Measurements from ENCODE around the gene CCHCR1. TPM values are rescaled to one million over a fixed set of nuclear protein-coding genes. Genes with fewer than 3 reads are reported as not detected.
A peak's percentile ranks its signal among the peaks of the same experiment; 100 is the strongest.

Gene CCHCR1
- total and polyA plus RNA-seq, 9 of the 15 experiments (the other 6 are each of a cell fraction or from before 2014, with no cell fraction given), result 1.2 to 47.3 (median 32.0) TPM

- no peak overlapping the region for H3K9ac ChIP-seq (ENCODE audit: insufficient read depth in 1 of 2, low read depth in 2 of 2, low read length in 2 of 2)
- DNase-seq (ENCODE audit: extremely low read depth in 1 of 4, low spot score in 3 of 4), result no peak
- no peak overlapping the region for H3K4me3 ChIP-seq
- H3K9me1 ChIP-seq (ENCODE audit: control insufficient read depth, insufficient read depth, low read length), result no peaks in the 10 kb centered on the region
- POLR2A ChIA-PET, result interaction anchor here (0.9 kb wide), 1 partner anchor 191 kb away, joined by 3 read pairs; no protein-coding TSS in a partner anchor
- in situ Hi-C loops (cut with MboI) (no loop called here), intact Hi-C loops (cut with micrococcal nuclease) (no loop called here)
- H4K20me1 ChIP-seq (replicated peaks; ENCODE audit: control insufficient read depth, insufficient read depth, low read length), result no peaks in the 10 kb centered on the region
- peak; percentile 82 for TF ChIP-seq MAFK (IDR thresholded peaks at IDR 0.05; ENCODE audit: low read length)
- peak; percentile 93 for TF ChIP-seq NFE2L1 (tag; IDR thresholded peaks at IDR 0.05; ENCODE audit: borderline replicate concordance, low read depth)
- TF ChIP-seq MAFF (IDR thresholded peaks at IDR 0.05; ENCODE audit: low read length), result peak; percentile 81
- TF ChIP-seq ZNF133 (CRISPR knock-in tag; IDR thresholded peaks at IDR 0.05), result no peak
- peak; percentile 93 for TF ChIP-seq C11orf30 (IDR thresholded peaks at IDR 0.05; ENCODE audit: low read depth)
- TF ChIP-seq NFE2 (IDR thresholded peaks at IDR 0.05; ENCODE audit: low read depth), result peak; percentile 92
- TF ChIP-seq GTF2F1 (IDR thresholded peaks at IDR 0.05; ENCODE audit: low read depth, low read length), result no peak
- no peak for TF ChIP-seq CREB1 (IDR thresholded peaks at IDR 0.05)
- no peak for TF ChIP-seq CREB1 (CRISPR knock-in tag; IDR thresholded peaks at IDR 0.05)
- peak; percentile 8 for TF ChIP-seq RBM25 (IDR thresholded peaks at IDR 0.05; ENCODE audit: low read depth, low read length, severe bottlenecking)
- TF ChIP-seq EP400 (IDR thresholded peaks at IDR 0.05), result 0 out of 2 replicates have a peak, but pooled peaks have one; percentile 3
- peak; percentile 96 for TF ChIP-seq ZNF316 (IDR thresholded peaks at IDR 0.05)
- TF ChIP-seq YY1 (IDR thresholded peaks at IDR 0.05; ENCODE audit: borderline replicate concordance in 1 of 3, control insufficient read depth in 1 of 3, extremely low read depth in 1 of 3, insufficient read depth in 3 of 3, insufficient read length in 1 of 3, insufficient replicate concordance in 2 of 3, low read depth in 1 of 3, low read length in 2 of 3), result no peak
- TF ChIP-seq, protein P1, sequence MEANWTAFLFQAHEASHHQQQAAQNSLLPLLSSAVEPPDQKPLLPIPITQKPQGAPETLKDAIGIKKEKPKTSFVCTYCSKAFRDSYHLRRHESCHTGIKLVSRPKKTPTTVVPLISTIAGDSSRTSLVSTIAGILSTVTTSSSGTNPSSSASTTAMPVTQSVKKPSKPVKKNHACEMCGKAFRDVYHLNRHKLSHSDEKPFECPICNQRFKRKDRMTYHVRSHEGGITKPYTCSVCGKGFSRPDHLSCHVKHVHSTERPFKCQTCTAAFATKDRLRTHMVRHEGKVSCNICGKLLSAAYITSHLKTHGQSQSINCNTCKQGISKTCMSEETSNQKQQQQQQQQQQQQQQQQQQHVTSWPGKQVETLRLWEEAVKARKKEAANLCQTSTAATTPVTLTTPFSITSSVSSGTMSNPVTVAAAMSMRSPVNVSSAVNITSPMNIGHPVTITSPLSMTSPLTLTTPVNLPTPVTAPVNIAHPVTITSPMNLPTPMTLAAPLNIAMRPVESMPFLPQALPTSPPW (CRISPR knock-in tag; IDR thresholded peaks at IDR 0.05), result no peak
- peak; percentile 97 for TF ChIP-seq MAFG (tag; conservative IDR thresholded peaks at IDR 0.05)
- peak; percentile 48 for FAIRE-seq
- H3K4me1 ChIP-seq (replicated peaks in 1 of 2; ENCODE audit: control insufficient read depth in 2 of 2, insufficient read depth in 2 of 2, low read length in 2 of 2), result no peaks in the 10 kb centered on the region; a peak in 2 of 5 replicates
- no peaks in the 10 kb centered on the region for H3K79me2 ChIP-seq (ENCODE audit: control insufficient read depth, insufficient read depth, low read length)
- no peaks in the 10 kb centered on the region for H3K36me3 ChIP-seq (ENCODE audit: control insufficient read depth, insufficient read depth, low read length)
- no peaks in the 10 kb centered on the region for H3K9me3 ChIP-seq (replicated peaks; ENCODE audit: control insufficient read depth, insufficient read depth, low read depth, low read length)
- 0 out of 2 replicates have a peak overlapping the region, but pooled peaks have one; percentile 5 for H2AFZ ChIP-seq (ENCODE audit: low read depth, low read length)
- no peak for ATAC-seq
- H3K27me3 ChIP-seq (ENCODE audit: control insufficient read depth in 2 of 2, insufficient read depth in 2 of 2, low read length in 2 of 2), result peaks cover 0 to 16% of the 10 kb centered on the region in 2 experiments; a peak in 1 of 5 replicates
- no peak overlapping the region for H3K27ac ChIP-seq (ENCODE audit: extremely low read depth, low read depth, low read length)
- CTCF ChIA-PET (ENCODE audit: low intra/inter-chr PET ratio), result no interaction called here
- BruUV-seq (replicated peaks), result no TSS peak
- H3K4me2 ChIP-seq (ENCODE audit: insufficient read depth, low read length), result no peak overlapping the region
- WGBS (ENCODE audit: insufficient coverage, low coverage, missing lambda C conversion rate), result 59% methylated on average over 4 of the region's 4 CpGs
Measured at GRCh38 chr6:31098449-31098938, 59.1 kb downstream of the CCHCR1 start.
